RWPE2 (cell line): Measurements from ENCODE around the gene CITED4.
A peak's percentile ranks its signal among the peaks of the same experiment; 100 is the strongest.

ENCODE experiments used
- ATAC-seq: fragments of 200-7000 bp; cut with Tn5 transposase; 3 replicates; pipeline ENCODE4 v1.9.1; 2021; ENCODE audit warnings: low read depth
- DNase-seq: peaks from one replicate; pipeline ENCODE4 v3.0.0-alpha.2; 2020; ENCODE audit warnings: low spot score
- H3K27ac ChIP-seq: fragments of 450-650 bp; 2 replicates; pipeline ENCODE4 v1.5.1; 2017; ENCODE audit warnings: mild to moderate bottlenecking; ENCODE audit not compliant: poor library complexity, severe bottlenecking
- H3K27me3 ChIP-seq: fragments of 250-450 bp; sonication (Bioruptor Pico); 2 replicates; pipeline ENCODE4 v1.5.1; 2021; ENCODE audit warnings: mild to moderate bottlenecking, moderate library complexity; ENCODE audit not compliant: insufficient read depth, poor library complexity, severe bottlenecking
- H3K36me3 ChIP-seq: fragments of 250-450 bp; sonication (Bioruptor Pico); 2 replicates; pipeline ENCODE4 v1.5.1; 2020; ENCODE audit warnings: low read depth, mild to moderate bottlenecking, moderate library complexity
- H3K4me1 ChIP-seq: fragments of 250-450 bp; sonication (Bioruptor Pico); 2 replicates; pipeline ENCODE4 v1.5.1; 2021; ENCODE audit warnings: mild to moderate bottlenecking, moderate library complexity; ENCODE audit not compliant: insufficient read depth, poor library complexity, severe bottlenecking
- H3K4me3 ChIP-seq: fragments of 250-450 bp; sonication (Bioruptor Pico); 2 replicates; pipeline ENCODE4 v1.5.1; 2021; ENCODE audit warnings: mild to moderate bottlenecking, moderate library complexity; ENCODE audit not compliant: severe bottlenecking
- H3K9me3 ChIP-seq: fragments of 250-450 bp; sonication (Bioruptor Pico); 2 replicates; pipeline ENCODE4 v1.5.1; 2021; ENCODE audit warnings: mild to moderate bottlenecking, moderate library complexity; ENCODE audit not compliant: severe bottlenecking
- TF ChIP-seq, protein P1 (sequence below): fragments of 450-650 bp; IDR thresholded peaks from one replicate; pipeline ENCODE4 v1.5.1; 2017; ENCODE audit warnings: mild to moderate bottlenecking, moderate library complexity; ENCODE audit not compliant: poor library complexity, severe bottlenecking

CITED4 gene

GRCh38 chr1:40848530-40849189, 13.5 kb downstream of the CITED4 start:
- Histone ChIP-seq H3K27ac (no peak overlapping the region), H3K9me3 (no peaks in the 10 kb centered on the region), H3K4me1 (peaks cover 6% of the 10 kb centered on the region), H3K4me3 (no peak overlapping the region), H3K36me3 (no peaks in the 10 kb centered on the region), H3K27me3 (no peaks in the 10 kb centered on the region)
- DNase-seq: no peak
- peak; percentile 89 for ATAC-seq
- TF ChIP-seq, protein P1, sequence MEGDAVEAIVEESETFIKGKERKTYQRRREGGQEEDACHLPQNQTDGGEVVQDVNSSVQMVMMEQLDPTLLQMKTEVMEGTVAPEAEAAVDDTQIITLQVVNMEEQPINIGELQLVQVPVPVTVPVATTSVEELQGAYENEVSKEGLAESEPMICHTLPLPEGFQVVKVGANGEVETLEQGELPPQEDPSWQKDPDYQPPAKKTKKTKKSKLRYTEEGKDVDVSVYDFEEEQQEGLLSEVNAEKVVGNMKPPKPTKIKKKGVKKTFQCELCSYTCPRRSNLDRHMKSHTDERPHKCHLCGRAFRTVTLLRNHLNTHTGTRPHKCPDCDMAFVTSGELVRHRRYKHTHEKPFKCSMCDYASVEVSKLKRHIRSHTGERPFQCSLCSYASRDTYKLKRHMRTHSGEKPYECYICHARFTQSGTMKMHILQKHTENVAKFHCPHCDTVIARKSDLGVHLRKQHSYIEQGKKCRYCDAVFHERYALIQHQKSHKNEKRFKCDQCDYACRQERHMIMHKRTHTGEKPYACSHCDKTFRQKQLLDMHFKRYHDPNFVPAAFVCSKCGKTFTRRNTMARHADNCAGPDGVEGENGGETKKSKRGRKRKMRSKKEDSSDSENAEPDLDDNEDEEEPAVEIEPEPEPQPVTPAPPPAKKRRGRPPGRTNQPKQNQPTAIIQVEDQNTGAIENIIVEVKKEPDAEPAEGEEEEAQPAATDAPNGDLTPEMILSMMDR: peak; percentile 96

- no peak for DNase-seq
- H3K36me3 ChIP-seq: no peaks in the 10 kb centered on the region
- TF ChIP-seq, protein P1: no peak
- H3K4me1 ChIP-seq: no peaks in the 10 kb centered on the region
- H3K27me3 ChIP-seq: no peaks in the 10 kb centered on the region
- peak; percentile 39; the same call in 1 of the 3 replicates for ATAC-seq
- no peaks in the 10 kb centered on the region for H3K9me3 ChIP-seq
- H3K27ac ChIP-seq: no peak overlapping the region
- no peak overlapping the region for H3K4me3 ChIP-seq
Observed at GRCh38 chr1:40847023-40847745, 15.0 kb downstream of the CITED4 start.

DNA sequence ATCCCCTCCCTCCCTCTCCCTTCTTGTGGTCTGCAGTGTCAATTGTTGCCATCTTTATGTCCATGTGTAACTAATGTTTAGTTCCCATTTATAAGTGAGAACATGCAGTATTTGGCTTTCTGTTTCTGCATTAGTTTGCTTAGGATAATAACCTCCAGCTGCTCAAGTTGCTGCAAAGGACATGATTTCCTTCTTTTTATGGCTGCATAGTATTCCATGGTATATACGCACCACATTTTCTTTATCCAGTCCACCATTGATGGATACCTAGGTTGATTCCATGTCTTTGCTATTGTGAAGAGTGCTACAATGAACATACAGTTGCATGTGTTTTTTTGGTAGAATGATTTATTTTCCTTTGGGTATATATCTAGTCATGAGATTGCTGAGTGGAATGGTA, 16.3 kb downstream of the CITED4 start:
- H3K4me1 ChIP-seq: no peaks in the 10 kb centered on the region

DNA sequence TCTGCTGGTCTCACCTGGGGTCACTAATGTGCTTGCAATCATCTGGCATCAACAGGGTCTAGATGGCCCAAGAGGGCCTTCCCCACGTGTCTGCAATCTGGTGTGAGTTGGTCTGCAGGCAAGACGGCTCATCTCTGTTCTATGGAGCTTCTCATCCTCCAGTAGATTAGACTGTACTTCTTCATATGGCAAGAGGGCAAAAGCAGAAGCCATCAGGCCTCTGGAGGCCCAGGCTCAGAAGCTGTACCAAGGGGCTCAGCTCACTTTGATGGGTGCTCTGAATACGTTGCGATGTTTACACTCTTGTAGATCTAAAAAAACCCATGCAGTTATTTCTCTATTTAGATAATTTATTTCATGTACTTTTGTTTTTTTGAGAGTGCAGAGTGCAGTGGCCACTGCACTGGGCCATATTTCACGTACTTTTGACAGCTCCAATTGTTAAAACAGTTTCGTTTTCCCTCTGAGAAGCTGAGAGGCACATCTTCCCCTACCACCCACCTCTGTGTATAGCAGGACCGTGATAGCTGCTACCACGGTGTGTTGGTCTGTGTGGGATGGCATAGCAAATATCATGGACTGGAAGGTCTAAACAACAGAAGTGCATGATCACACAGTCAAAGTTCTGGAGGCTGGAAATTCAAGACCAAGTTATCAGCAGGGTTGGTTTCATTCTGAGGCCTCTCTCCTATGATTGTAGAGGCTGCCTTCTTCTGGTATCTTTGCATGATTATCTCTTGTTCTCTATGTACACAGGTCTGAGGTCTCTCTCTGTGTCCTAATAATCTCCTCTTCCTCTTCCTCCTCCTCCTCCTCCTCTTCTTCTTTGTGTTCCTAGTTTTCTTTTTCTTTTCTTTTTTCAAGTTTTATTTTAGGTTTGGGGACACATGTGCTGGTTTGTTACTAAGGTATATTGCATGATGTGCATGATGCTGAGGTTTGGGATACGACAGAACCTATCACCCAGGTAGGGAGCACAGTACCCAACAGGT, 17.0 kb downstream of the CITED4 start:
- Histone ChIP-seq H3K27me3 (no peaks in the 10 kb centered on the region), H3K9me3 (no peaks in the 10 kb centered on the region), H3K4me3 (no peak overlapping the region), H3K4me1 (no peaks in the 10 kb centered on the region), H3K36me3 (no peaks in the 10 kb centered on the region), H3K27ac (no peak overlapping the region)
- no peak for DNase-seq
- no peak for ATAC-seq
- TF ChIP-seq, protein P1: no peak

More for the DNA sequence above, 16.3 kb downstream of the CITED4 start:
- no peak for ATAC-seq
- no peak overlapping the region for H3K4me3 ChIP-seq
- TF ChIP-seq, protein P1: no peak
- no peak for DNase-seq
- no peaks in the 10 kb centered on the region for H3K36me3 ChIP-seq
- no peaks in the 10 kb centered on the region for H3K27me3 ChIP-seq
- no peaks in the 10 kb centered on the region for H3K9me3 ChIP-seq
- H3K27ac ChIP-seq: no peak overlapping the region
